Mucosa of gallbladder (tissue), 1 donor: ENCODE measurements around the gene MAD1L1. TPM values are rescaled to one million over a fixed set of nuclear protein-coding genes. Genes with fewer than 3 reads are reported as not detected.

ENCODE experiments used
- DNase-seq: peaks from one replicate; pipeline ENCODE4 v3.0.0-alpha.2; 2020; ENCODE audit warnings: low spot score
- total RNA-seq: library from RNA; stranded (reverse); gene quantifications from one replicate; pipeline ENCODE4 v1.2.1, GENCODE V29; 2021
- donor health status: DM: no; HTN: no; CAD: no.

The MAD1L1 gene
- total RNA-seq, 1 donor from 2014 or later = 50.5 TPM

GRCh38 chr7:1917221-1918062 lies 315.3 kb downstream of the MAD1L1 start:
- DNase-seq = no peak

GRCh38 chr7:1916601-1916970 lies 316.2 kb downstream of the MAD1L1 start:
- DNase-seq = no peak

- no peak for DNase-seq
Observed at GRCh38 chr7:1915956-1916600, 316.7 kb downstream of the MAD1L1 start.

GRCh38 chr7:1915326-1915725 lies 317.4 kb downstream of the MAD1L1 start:
- DNase-seq = no peak

- no peak for DNase-seq
Observed at GRCh38 chr7:1914743-1915142, 318.0 kb downstream of the MAD1L1 start.

GRCh38 chr7:1914321-1914720 lies 318.4 kb downstream of the MAD1L1 start:
- no peak for DNase-seq

GRCh38 chr7:1913466-1914282 lies 319.1 kb downstream of the MAD1L1 start:
- no peak for DNase-seq

- DNase-seq = no peak
Observed at GRCh38 chr7:1912593-1913465, 319.9 kb downstream of the MAD1L1 start.

GRCh38 chr7:1911571-1911970 lies 321.2 kb downstream of the MAD1L1 start:
- DNase-seq = no peak

GRCh38 chr7:1910827-1911226 lies 321.9 kb downstream of the MAD1L1 start:
- DNase-seq = no peak

GRCh38 chr7:1910081-1910685 lies 322.6 kb downstream of the MAD1L1 start:
- DNase-seq = no peak

- no peak for DNase-seq
Observed at GRCh38 chr7:1909476-1909875, 323.3 kb downstream of the MAD1L1 start.

GRCh38 chr7:1908823-1909420 lies 323.8 kb downstream of the MAD1L1 start:
- no peak for DNase-seq

- no peak for DNase-seq
Observed at GRCh38 chr7:1907751-1908365, 324.9 kb downstream of the MAD1L1 start.

GRCh38 chr7:1906988-1907745 lies 325.6 kb downstream of the MAD1L1 start:
- DNase-seq = no peak

GRCh38 chr7:1906087-1906830 lies 326.5 kb downstream of the MAD1L1 start:
- DNase-seq = no peak

GRCh38 chr7:1902231-1902855 lies 330.4 kb downstream of the MAD1L1 start:
- no peak for DNase-seq
